ENCODE data around the gene NMT2.
"Not testable (repeated sequence)": the region's sequence is repeated elsewhere in the genome, so short reads cannot be mapped to it uniquely, and the experiment has no call there.

NMT2 gene

GRCh38 chr10:15168291-15168785 is at the start of gene NMT2:
TSS of gene NMT2 (minus strand) at chr10:15168693. CDS start at chr10:15168612, 81 bp downstream.
- peak; percentile 92 for DNase-seq (ENCODE audit: low spot score)

GRCh38 chr10:15216700-15217099 is 48.2 kb upstream of the NMT2 start:
- DNase-seq (ENCODE audit: low spot score), result no peak

- no peak for DNase-seq (ENCODE audit: low spot score)
Observed at GRCh38 chr10:15214237-15214636, 45.7 kb upstream of the NMT2 start.

- no peak for DNase-seq (ENCODE audit: low spot score)
Observed at GRCh38 chr10:15213461-15213861, 45.0 kb upstream of the NMT2 start.

- DNase-seq (ENCODE audit: low spot score), result peak; percentile 93
Observed at GRCh38 chr10:15211464-15211979, 43.0 kb upstream of the NMT2 start.

GRCh38 chr10:15210521-15210920 is 42.0 kb upstream of the NMT2 start:
- DNase-seq (ENCODE audit: low spot score), result no peak

GRCh38 chr10:15209827-15210509 is 41.5 kb upstream of the NMT2 start:
- peak; percentile 68 for DNase-seq (ENCODE audit: low spot score)

- no peak for DNase-seq (ENCODE audit: low spot score)
Observed at GRCh38 chr10:15208221-15208620, 39.7 kb upstream of the NMT2 start.

- not testable (repeated sequence) for DNase-seq (ENCODE audit: low spot score)
Observed at GRCh38 chr10:15207410-15207809, 38.9 kb upstream of the NMT2 start.

- no peak for DNase-seq (ENCODE audit: low spot score)
Observed at GRCh38 chr10:15202639-15203038, 34.1 kb upstream of the NMT2 start.

- not testable (repeated sequence) for DNase-seq (ENCODE audit: low spot score)
Observed at GRCh38 chr10:15202301-15202621, 33.8 kb upstream of the NMT2 start.

GRCh38 chr10:15201589-15202300 is 33.3 kb upstream of the NMT2 start:
- DNase-seq (ENCODE audit: low spot score), result peak; percentile 42

GRCh38 chr10:15200626-15201025 is 32.1 kb upstream of the NMT2 start:
- peak; percentile 76 for DNase-seq (ENCODE audit: low spot score)

- no peak for DNase-seq (ENCODE audit: low spot score)
Observed at GRCh38 chr10:15197911-15198310, 29.4 kb upstream of the NMT2 start.

GRCh38 chr10:15197276-15197675 is 28.8 kb upstream of the NMT2 start:
- peak; percentile 31 for DNase-seq (ENCODE audit: low spot score)

- peak; percentile 57 for DNase-seq (ENCODE audit: low spot score)
Observed at GRCh38 chr10:15196021-15196834, 27.7 kb upstream of the NMT2 start.

- no peak for DNase-seq (ENCODE audit: low spot score)
Observed at GRCh38 chr10:15189133-15189885, 20.8 kb upstream of the NMT2 start.

GRCh38 chr10:15188603-15189002 is 20.1 kb upstream of the NMT2 start:
- no peak for DNase-seq (ENCODE audit: low spot score)

- DNase-seq (ENCODE audit: low spot score), result no peak
Observed at GRCh38 chr10:15183689-15184481, 15.4 kb upstream of the NMT2 start.

GRCh38 chr10:15182540-15183207 is 14.2 kb upstream of the NMT2 start:
- DNase-seq (ENCODE audit: low spot score), result no peak
